Kidney epithelial cell (primary cell): ENCODE measurements around the gene BRI3. TPM values are rescaled to one million over a fixed set of nuclear protein-coding genes. Genes with fewer than 3 reads are reported as not detected.

ENCODE experiments used
- DNase-seq: peaks from one replicate; pipeline ENCODE4 v3.0.0-alpha.2; 2010; ENCODE audit warnings: low read depth
- H3K27me3 ChIP-seq: 2 replicates; pipeline ENCODE4 v1.6.0; 2011; ENCODE audit warnings: low read length; ENCODE audit not compliant: control insufficient read depth, insufficient read depth
- H3K36me3 ChIP-seq: 2 replicates; pipeline ENCODE4 v1.5.1; 2011; ENCODE audit warnings: low read length; ENCODE audit not compliant: control insufficient read depth, insufficient read depth
- H3K4me3 ChIP-seq: 2 replicates; pipeline ENCODE4 v1.5.1; 2011; ENCODE audit warnings: low read depth, mild to moderate bottlenecking, control low read depth, low read length
- CTCF ChIP-seq: IDR thresholded peaks from 2 replicates; pipeline ENCODE4 v1.5.1; 2011; ENCODE audit warnings: mild to moderate bottlenecking, moderate library complexity, low read length, control low read depth, inconsistent platforms; ENCODE audit not compliant: insufficient read depth, poor library complexity, severe bottlenecking
- total RNA-seq: library from RNA; depleted of rRNA; stranded (reverse); fragments of >200 nt; gene quantifications from 2 replicates; pipeline ENCODE4 v1.2.3, GENCODE V29; 2015

Gene BRI3
- total RNA-seq = 127 and 129 TPM in 2 replicates

GRCh38 chr7:98280791-98281756 lies at the start of gene BRI3:
Gene BRI3, plus strand, starts transcription at chr7:98281686. Its CDS starts 110 bp downstream, at chr7:98281796.
- DNase-seq = no peak
- H3K27me3 ChIP-seq = no peaks in the 10 kb centered on the region
- H3K36me3 ChIP-seq = peaks cover 1% of the 10 kb centered on the region
- TF ChIP-seq CTCF = no peak
- H3K4me3 ChIP-seq = peak within 1 kb of the TSS; percentile 71

GRCh38 chr7:98232263-98232585 lies 49.3 kb upstream of the BRI3 start:
- TF ChIP-seq CTCF = no peak
- no peak for DNase-seq
- Histone ChIP-seq H3K4me3 (no peak overlapping the region), H3K36me3 (no peaks in the 10 kb centered on the region), H3K27me3 (no peaks in the 10 kb centered on the region)

GRCh38 chr7:98232799-98233198 lies 48.7 kb upstream of the BRI3 start:
- H3K36me3 ChIP-seq = no peaks in the 10 kb centered on the region
- no peak overlapping the region for H3K4me3 ChIP-seq
- no peak for DNase-seq
- TF ChIP-seq CTCF = no peak
- no peaks in the 10 kb centered on the region for H3K27me3 ChIP-seq

GRCh38 chr7:98233219-98234070 lies 48.0 kb upstream of the BRI3 start:
- H3K36me3 ChIP-seq = no peaks in the 10 kb centered on the region
- no peaks in the 10 kb centered on the region for H3K27me3 ChIP-seq
- no peak for DNase-seq
- no peak for TF ChIP-seq CTCF
- no peak overlapping the region for H3K4me3 ChIP-seq

- DNase-seq = no peak
- no peak for TF ChIP-seq CTCF
- no peaks in the 10 kb centered on the region for H3K27me3 ChIP-seq
- no peaks in the 10 kb centered on the region for H3K36me3 ChIP-seq
- H3K4me3 ChIP-seq = no peak overlapping the region
Observed at GRCh38 chr7:98234429-98235147, 46.9 kb upstream of the BRI3 start.
